HepG2 (cell line): ENCODE results near the gene SNRNP25. TPM values are rescaled to one million over a fixed set of nuclear protein-coding genes. Genes with fewer than 3 reads are reported as not detected.

Experiments
- ELF1 ChIP-seq: sonication (generic); formaldehyde crosslinking; IDR thresholded peaks from 2 replicates; pipeline ENCODE4 v1.4.0; 2020; ENCODE audit warnings: missing genetic modification reagents
- ELF4 ChIP-seq: sonication (generic); formaldehyde crosslinking; IDR thresholded peaks from 2 replicates; pipeline ENCODE4 v1.5.0; 2020; ENCODE audit warnings: missing genetic modification reagents, mild to moderate bottlenecking, moderate library complexity, borderline replicate concordance
- IRF9 ChIP-seq: sonication (generic); formaldehyde crosslinking; IDR thresholded peaks from 2 replicates; pipeline ENCODE4 v1.8.0; 2022; ENCODE audit warnings: missing genetic modification reagents, mild to moderate bottlenecking, borderline replicate concordance
- ISX ChIP-seq: sonication (generic); formaldehyde crosslinking; conservative IDR thresholded peaks from 2 replicates; pipeline ENCODE4 v1.5.0; 2020; ENCODE audit warnings: missing genetic modification reagents
- KAT8 ChIP-seq: IDR thresholded peaks from 2 replicates; pipeline ENCODE4 v1.6.1; 2016; ENCODE audit warnings: missing genetic modification reagents, missing compliant biosample characterization
- KDM1A ChIP-seq: IDR thresholded peaks from 2 replicates; pipeline ENCODE4 v1.6.1; 2016; ENCODE audit warnings: missing compliant biosample characterization
- KDM6A ChIP-seq: IDR thresholded peaks from 2 replicates; pipeline ENCODE4 v1.6.1; 2016; ENCODE audit warnings: low read depth
- KLF12 ChIP-seq: sonication (generic); formaldehyde crosslinking; IDR thresholded peaks from 2 replicates; pipeline ENCODE4 v1.4.0; 2020; ENCODE audit warnings: missing genetic modification reagents, borderline replicate concordance
- MLLT10 ChIP-seq: sonication (generic); formaldehyde crosslinking; IDR thresholded peaks from 2 replicates; pipeline ENCODE4 v1.4.0; 2020; ENCODE audit warnings: missing genetic modification reagents
- PRPF4 ChIP-seq: fragments of 200-400 bp; formaldehyde crosslinking; IDR thresholded peaks from 2 replicates; pipeline ENCODE4 v1.6.1; 2016; ENCODE audit warnings: low read length, low read depth; ENCODE audit not compliant: poor library complexity, severe bottlenecking
- RCOR2 ChIP-seq: IDR thresholded peaks from 2 replicates; pipeline ENCODE4 v1.6.1; 2016; ENCODE audit warnings: missing biosample characterization, missing genetic modification reagents
- SUZ12 ChIP-seq: fragments of 150-350 bp; IDR thresholded peaks from 2 replicates; pipeline ENCODE4 v1.6.1; 2014; ENCODE audit warnings: low read depth, low read length
- TAF1 ChIP-seq: sonication (generic); formaldehyde crosslinking; IDR thresholded peaks from 2 replicates; pipeline ENCODE4 v1.4.0; 2020; ENCODE audit warnings: missing genetic modification reagents
- TCF12 ChIP-seq, 2 experiments: fragments of 450-650 bp in 1 of 2; sonication (generic) in 1 of 2; formaldehyde crosslinking in 1 of 2; IDR thresholded peaks; 2 replicates each; pipeline versions ENCODE4 v1.6.1 to v1.8.0; 2017 to 2022; ENCODE audit warnings: antibody characterized with exemption in 1 of 2, mild to moderate bottlenecking in 1 of 2, missing genetic modification reagents in 1 of 2, moderate library complexity in 1 of 2
- ZFY ChIP-seq: sonication (generic); formaldehyde crosslinking; IDR thresholded peaks from 2 replicates; pipeline ENCODE4 v1.4.0; 2020; ENCODE audit warnings: missing genetic modification reagents
- ZNF101 ChIP-seq: sonication (generic); formaldehyde crosslinking; IDR thresholded peaks from 2 replicates; pipeline ENCODE4 v1.4.0; 2020; ENCODE audit warnings: mild to moderate bottlenecking, low read depth, missing genetic modification reagents, borderline replicate concordance
- ZNF234 ChIP-seq: sonication (generic); formaldehyde crosslinking; conservative IDR thresholded peaks from 2 replicates; pipeline ENCODE4 v1.5.1; 2020; ENCODE audit warnings: mild to moderate bottlenecking, missing genetic modification reagents
- ZNF337 ChIP-seq: sonication (generic); formaldehyde crosslinking; IDR thresholded peaks from 2 replicates; pipeline ENCODE4 v1.5.1; 2020; ENCODE audit warnings: missing genetic modification reagents, low read depth, mild to moderate bottlenecking, borderline replicate concordance
- ZNF431 ChIP-seq: sonication (generic); formaldehyde crosslinking; IDR thresholded peaks from 2 replicates; pipeline ENCODE4 v1.9.0; 2022; ENCODE audit warnings: missing genetic modification reagents, low read depth, mild to moderate bottlenecking, borderline replicate concordance
- ZNF619 ChIP-seq: sonication (generic); formaldehyde crosslinking; IDR thresholded peaks from 2 replicates; pipeline ENCODE4 v1.4.0; 2020; ENCODE audit warnings: mild to moderate bottlenecking, missing genetic modification reagents
- ZNF768 ChIP-seq: sonication (generic); formaldehyde crosslinking; IDR thresholded peaks from 2 replicates; pipeline ENCODE4 v1.4.0; 2020; ENCODE audit warnings: missing genetic modification reagents
- polyA plus RNA-seq, 8 experiments: library from polyadenylated mRNA; depleted of rRNA in 3 of 8; stranded (reverse) in 7 of 8; unstranded in 1 of 8; fragments of >200 nt; fragmentation: Illumina TruSeq in 4 of 8; extraction: Trizol in 4 of 8; gene quantifications; 2 replicates each; pipeline versions ENCODE4 v1.2.1 to v1.2.3, GENCODE V29; 2011 to 2016; ENCODE audit warnings: low read depth in 4 of 8, missing spikeins in 1 of 8, mixed read lengths in 1 of 8; ENCODE audit not compliant: insufficient read depth in 1 of 8
- total RNA-seq, 5 experiments: library from RNA; depleted of rRNA; stranded (reverse); fragments of >200 nt; fragmentation: Illumina TruSeq; extraction: Trizol; gene quantifications; 2 replicates each; pipeline ENCODE4 v1.2.3, GENCODE V29; 2016; ENCODE audit warnings: low read depth in 1 of 5
- TF ChIP-seq, protein P1 (sequence below): sonication (generic); formaldehyde crosslinking; IDR thresholded peaks from 2 replicates; pipeline ENCODE4 v1.9.0; 2021; ENCODE audit warnings: missing genetic modification reagents, mild to moderate bottlenecking, borderline replicate concordance
- TF ChIP-seq, protein P2 (sequence below): IDR thresholded peaks from 2 replicates; pipeline ENCODE4 v1.4.0; 2020; ENCODE audit warnings: mild to moderate bottlenecking, missing genetic modification reagents

Gene SNRNP25
- total and polyA plus RNA-seq, 2 of the 13 experiments (the other 11 are each of a cell fraction or from before 2014, with no cell fraction given): 34.1 to 97.4 TPM

GRCh38 chr16:77273-77806 lies 23.7 kb downstream of the SNRNP25 start (continued):
- TF ChIP-seq ZNF337 (CRISPR knock-in tag) (0 out of 2 replicates have a peak, but pooled peaks have one; percentile 29), ZNF431 (CRISPR knock-in tag) (0 out of 2 replicates have a peak, but pooled peaks have one; percentile 3), SUZ12 (no peak), ELF1 (peak; percentile 74), KAT8 (CRISPR knock-in tag) (peak; percentile 65; the same call in 1 of the 2 replicates), ISX (CRISPR knock-in tag) (no peak), ZNF101 (CRISPR knock-in tag) (no peak), RCOR2 (no peak), ELF4 (CRISPR knock-in tag) (0 out of 2 replicates have a peak, but pooled peaks have one; percentile 14), PRPF4 (no peak), KDM6A (no peak), ZNF619 (no peak), KLF12 (CRISPR knock-in tag) (no peak), ZNF768 (0 out of 2 replicates have a peak, but pooled peaks have one; percentile 38), IRF9 (CRISPR knock-in tag) (peak; percentile 75; the same call in 1 of the 2 replicates), MLLT10 (CRISPR knock-in tag) (no peak), ZNF234 (CRISPR knock-in tag) (no peak), ZFY (CRISPR knock-in tag) (peak; percentile 72), TAF1 (CRISPR knock-in tag) (0 out of 2 replicates have a peak, but pooled peaks have one; percentile 6), TCF12 (IDR thresholded peaks at IDR 0.05) (no peak), TCF12 (CRISPR knock-in tag; IDR thresholded peaks at IDR 0.05) (no peak), KDM1A (CRISPR knock-in tag) (no peak)
- TF ChIP-seq, protein P1, sequence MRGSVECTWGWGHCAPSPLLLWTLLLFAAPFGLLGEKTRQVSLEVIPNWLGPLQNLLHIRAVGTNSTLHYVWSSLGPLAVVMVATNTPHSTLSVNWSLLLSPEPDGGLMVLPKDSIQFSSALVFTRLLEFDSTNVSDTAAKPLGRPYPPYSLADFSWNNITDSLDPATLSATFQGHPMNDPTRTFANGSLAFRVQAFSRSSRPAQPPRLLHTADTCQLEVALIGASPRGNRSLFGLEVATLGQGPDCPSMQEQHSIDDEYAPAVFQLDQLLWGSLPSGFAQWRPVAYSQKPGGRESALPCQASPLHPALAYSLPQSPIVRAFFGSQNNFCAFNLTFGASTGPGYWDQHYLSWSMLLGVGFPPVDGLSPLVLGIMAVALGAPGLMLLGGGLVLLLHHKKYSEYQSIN (CRISPR knock-in tag): no peak
- TF ChIP-seq, protein P2, sequence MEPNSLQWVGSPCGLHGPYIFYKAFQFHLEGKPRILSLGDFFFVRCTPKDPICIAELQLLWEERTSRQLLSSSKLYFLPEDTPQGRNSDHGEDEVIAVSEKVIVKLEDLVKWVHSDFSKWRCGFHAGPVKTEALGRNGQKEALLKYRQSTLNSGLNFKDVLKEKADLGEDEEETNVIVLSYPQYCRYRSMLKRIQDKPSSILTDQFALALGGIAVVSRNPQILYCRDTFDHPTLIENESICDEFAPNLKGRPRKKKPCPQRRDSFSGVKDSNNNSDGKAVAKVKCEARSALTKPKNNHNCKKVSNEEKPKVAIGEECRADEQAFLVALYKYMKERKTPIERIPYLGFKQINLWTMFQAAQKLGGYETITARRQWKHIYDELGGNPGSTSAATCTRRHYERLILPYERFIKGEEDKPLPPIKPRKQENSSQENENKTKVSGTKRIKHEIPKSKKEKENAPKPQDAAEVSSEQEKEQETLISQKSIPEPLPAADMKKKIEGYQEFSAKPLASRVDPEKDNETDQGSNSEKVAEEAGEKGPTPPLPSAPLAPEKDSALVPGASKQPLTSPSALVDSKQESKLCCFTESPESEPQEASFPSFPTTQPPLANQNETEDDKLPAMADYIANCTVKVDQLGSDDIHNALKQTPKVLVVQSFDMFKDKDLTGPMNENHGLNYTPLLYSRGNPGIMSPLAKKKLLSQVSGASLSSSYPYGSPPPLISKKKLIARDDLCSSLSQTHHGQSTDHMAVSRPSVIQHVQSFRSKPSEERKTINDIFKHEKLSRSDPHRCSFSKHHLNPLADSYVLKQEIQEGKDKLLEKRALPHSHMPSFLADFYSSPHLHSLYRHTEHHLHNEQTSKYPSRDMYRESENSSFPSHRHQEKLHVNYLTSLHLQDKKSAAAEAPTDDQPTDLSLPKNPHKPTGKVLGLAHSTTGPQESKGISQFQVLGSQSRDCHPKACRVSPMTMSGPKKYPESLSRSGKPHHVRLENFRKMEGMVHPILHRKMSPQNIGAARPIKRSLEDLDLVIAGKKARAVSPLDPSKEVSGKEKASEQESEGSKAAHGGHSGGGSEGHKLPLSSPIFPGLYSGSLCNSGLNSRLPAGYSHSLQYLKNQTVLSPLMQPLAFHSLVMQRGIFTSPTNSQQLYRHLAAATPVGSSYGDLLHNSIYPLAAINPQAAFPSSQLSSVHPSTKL (CRISPR knock-in tag): no peak
